K562 (cell line): ENCODE data around the gene PUM1. TPM values are rescaled to one million over a fixed set of nuclear protein-coding genes. Genes with fewer than 3 reads are reported as not detected.

Experiments
- ATF2 ChIP-seq: sonication (generic); formaldehyde crosslinking; IDR thresholded peaks from 2 replicates; pipeline ENCODE4 v1.8.1; 2022; ENCODE audit warnings: missing genetic modification reagents
- ATF6 ChIP-seq: sonication (generic); formaldehyde crosslinking; IDR thresholded peaks from 2 replicates; pipeline ENCODE4 v1.4.0; 2020; ENCODE audit warnings: mild to moderate bottlenecking, missing genetic modification reagents
- CREB3 ChIP-seq: fragments of 450-650 bp; conservative IDR thresholded peaks from 2 replicates; pipeline ENCODE4 v1.6.1; 2016; ENCODE audit warnings: missing genetic modification characterization, low read depth, mild to moderate bottlenecking, missing compliant biosample characterization, moderate library complexity
- DMBX1 ChIP-seq: fragments of 250-450 bp; sonication (Bioruptor Pico); IDR thresholded peaks from 2 replicates; pipeline ENCODE4 v1.8.0; 2022; ENCODE audit warnings: inconsistent platforms, mild to moderate bottlenecking, moderate library complexity, borderline replicate concordance
- ELF4 ChIP-seq: fragments of 450-650 bp; formaldehyde crosslinking; IDR thresholded peaks from 2 replicates; pipeline ENCODE4 v1.4.0; 2022; ENCODE audit warnings: missing genetic modification characterization
- GABPB1 ChIP-seq: sonication (generic); formaldehyde crosslinking; IDR thresholded peaks from 2 replicates; pipeline ENCODE4 v1.8.0; 2022; ENCODE audit warnings: mild to moderate bottlenecking, missing genetic modification reagents
- HMG20B ChIP-seq: fragments of 250-450 bp; sonication (Bioruptor Pico); IDR thresholded peaks from 2 replicates; pipeline ENCODE4 v1.5.0; 2021; ENCODE audit warnings: mild to moderate bottlenecking
- HOXB6 ChIP-seq: fragments of 250-450 bp; sonication (Bioruptor Pico); IDR thresholded peaks from 2 replicates; pipeline ENCODE4 v1.5.1; 2022; ENCODE audit warnings: mild to moderate bottlenecking, borderline replicate concordance
- PKNOX1 ChIP-seq: fragments of 450-650 bp; IDR thresholded peaks from 2 replicates; pipeline ENCODE4 v1.6.1; 2016
- RFX7 ChIP-seq: fragments of 250-450 bp; sonication (Bioruptor Pico); IDR thresholded peaks from 2 replicates; pipeline ENCODE4 v1.5.1; 2021; ENCODE audit warnings: mild to moderate bottlenecking
- SMAD3 ChIP-seq: fragments of 450-650 bp; formaldehyde crosslinking; conservative IDR thresholded peaks from 2 replicates; pipeline ENCODE4 v1.4.0; 2020; ENCODE audit warnings: mild to moderate bottlenecking
- SMARCA4 ChIP-seq: fragments of 450-650 bp; IDR thresholded peaks from 2 replicates; pipeline ENCODE4 v1.6.1; 2016
- TAF9B ChIP-seq: fragments of 450-650 bp; IDR thresholded peaks from 2 replicates; pipeline ENCODE4 v1.6.1; 2018; ENCODE audit warnings: mild to moderate bottlenecking; ENCODE audit not compliant: partially characterized antibody
- TCF15 ChIP-seq: fragments of 250-450 bp; sonication (Bioruptor Pico); IDR thresholded peaks from 2 replicates; pipeline ENCODE4 v1.8.0; 2022; ENCODE audit warnings: moderate library complexity, mild to moderate bottlenecking, inconsistent platforms
- THAP7 ChIP-seq: fragments of 250-450 bp; sonication (Bioruptor Pico); IDR thresholded peaks from 2 replicates; pipeline ENCODE4 v1.5.0; 2021
- TSC22D4 ChIP-seq: fragments of 450-650 bp; IDR thresholded peaks from 2 replicates; pipeline ENCODE4 v1.6.1; 2016; ENCODE audit warnings: missing genetic modification characterization, missing biosample characterization, control low read depth
- ZBTB9 ChIP-seq: fragments of 450-650 bp; formaldehyde crosslinking; IDR thresholded peaks from 2 replicates; pipeline ENCODE4 v1.4.0; 2020; ENCODE audit warnings: mild to moderate bottlenecking, moderate library complexity
- ZNF561 ChIP-seq: fragments of 450-650 bp; formaldehyde crosslinking; conservative IDR thresholded peaks from 2 replicates; pipeline ENCODE4 v1.4.0; 2020; ENCODE audit warnings: mild to moderate bottlenecking, moderate library complexity
- ZNF583 ChIP-seq: fragments of 250-450 bp; sonication (Bioruptor Pico); IDR thresholded peaks from 2 replicates; pipeline ENCODE4 v1.4.0; 2020
- polyA plus RNA-seq, 8 experiments: library from polyadenylated mRNA; depleted of rRNA in 4 of 8; stranded (reverse) in 5 of 8; unstranded in 3 of 8; fragments of >200 nt; fragmentation: Nextera tagmentation in 2 of 8; fragmentation: Illumina TruSeq in 1 of 8; extraction: Ambion mirVana in 2 of 8; extraction: Trizol in 1 of 8; gene quantifications; 2 replicates each; pipeline versions ENCODE4 v1.2.1 to v1.2.3, GENCODE V29; 2011 to 2014; ENCODE audit warnings: inconsistent platforms in 1 of 8, missing spikeins in 1 of 8
- total RNA-seq, 7 experiments: library from RNA; depleted of rRNA in 6 of 7; stranded (reverse); fragments of >200 nt in 6 of 7; fragmentation: Illumina TruSeq in 2 of 7; extraction: Trizol in 2 of 7; gene quantifications; 2 replicates each; pipeline versions ENCODE4 v1.2.1 to v1.2.3, GENCODE V29; 2011 to 2021; ENCODE audit warnings: low replicate concordance in 1 of 7

The PUM1 gene
- total and polyA plus RNA-seq, 9 of the 15 experiments (the other 6 are each of a cell fraction or from before 2014, with no cell fraction given), result 37.7 to 104 (median 55.7) TPM

- no peak for TF ChIP-seq ATF2
- peak; percentile 49; the same call in 1 of the 2 replicates for TF ChIP-seq CREB3 (tag)
- TF ChIP-seq RFX7 (CRISPR knock-in tag), result no peak
- peak; percentile 84; the same call in 1 of the 2 replicates for TF ChIP-seq DMBX1 (CRISPR knock-in tag)
- 0 out of 2 replicates have a peak, but pooled peaks have one; percentile 49 for TF ChIP-seq ELF4 (CRISPR knock-in tag)
- TF ChIP-seq ATF6, result no peak
- TF ChIP-seq GABPB1 (CRISPR knock-in tag), result no peak; the same call in 1 of the 2 replicates
- TF ChIP-seq TAF9B, result no peak
- peak; percentile 32; the same call in 1 of the 2 replicates for TF ChIP-seq PKNOX1
- no peak for TF ChIP-seq ZBTB9 (CRISPR knock-in tag)
- TF ChIP-seq HOXB6 (CRISPR knock-in tag), result no peak
- peak; percentile 72; the same call in 1 of the 2 replicates for TF ChIP-seq ZNF583
- no peak for TF ChIP-seq HMG20B (CRISPR knock-in tag)
- TF ChIP-seq SMAD3 (CRISPR knock-in tag), result peak; percentile 68
- TF ChIP-seq ZNF561, result no peak
- TF ChIP-seq TCF15, result 0 out of 2 replicates have a peak, but pooled peaks have one; percentile 53
- TF ChIP-seq SMARCA4, result peak; percentile 61; the same call in 1 of the 2 replicates
- no peak for TF ChIP-seq TSC22D4 (tag)
- TF ChIP-seq THAP7 (CRISPR knock-in tag), result 0 out of 2 replicates have a peak, but pooled peaks have one; percentile 19
These were observed 177.8 kb downstream of the PUM1 start (continued) for GRCh38 chr1:30887485-30888315.
